K562 (cell line): ENCODE measurements around the gene MFSD2B. TPM values are rescaled to one million over a fixed set of nuclear protein-coding genes. Genes with fewer than 3 reads are reported as not detected.

ENCODE experiments used
- ATAC-seq: fragments of 200-7000 bp; cut with Tn5 transposase; 3 replicates; pipeline ENCODE4 v1.9.1; 2020; ENCODE audit warnings: moderate library complexity
- BruUV-seq: library from RNA; stranded (reverse); fragments of 400-500 nt; replicated peaks from 2 replicates; lab custom pipeline; 2021; lab: Mats Ljungman, UMichigan
- CTCF ChIA-PET: fragments of 300-600 bp; formaldehyde crosslinking; extraction: SDS; loops from one replicate; lab custom pipeline; 2021; ENCODE audit warnings: low intra/inter-chr PET ratio; lab: Yijun Ruan, JAX
- POLR2A ChIA-PET: fragments of 300-600, 350-650 bp; sonication (Branson Sonifier 250); formaldehyde crosslinking; extraction: SDS; loops from one replicate; lab custom pipeline; 2021; ENCODE audit warnings: antibody characterized with exemption, inconsistent platforms; lab: Yijun Ruan, JAX
- DNase-seq, 4 experiments: peaks; one replicate each; pipeline versions ENCODE4 v3.0.0 to v3.0.0-alpha.2; 2011 to 2018; ENCODE audit warnings: low spot score in 3 of 4, mixed read lengths in 3 of 4; ENCODE audit errors: extremely low read depth in 1 of 4
- FAIRE-seq: peaks from 2 replicates; lab custom pipeline; 2011; peaks lifted over from hg19 to GRCh38; lab: Jason Lieb, UNC
- H2AFZ ChIP-seq: 2 replicates; pipeline ENCODE4 v1.6.0; 2011; ENCODE audit warnings: low read depth, low read length, control low read depth, inconsistent platforms
- H3K27ac ChIP-seq: fragments of 200-600 bp; 3 replicates; pipeline ENCODE4 v1.8.0; 2011; ENCODE audit warnings: low read depth, mild to moderate bottlenecking, control low read depth, inconsistent platforms, low read length, moderate library complexity, mixed read lengths; ENCODE audit errors: extremely low read depth
- H3K27me3 ChIP-seq, 2 experiments: fragments of 300-600 bp in 1 of 2; 2 replicates in 1 of 2; 3 replicates in 1 of 2; pipeline versions ENCODE4 v1.6.0 to v1.8.0; 2011; ENCODE audit warnings: inconsistent platforms in 2 of 2, low read length in 2 of 2, mild to moderate bottlenecking in 1 of 2, mixed read lengths in 1 of 2, moderate library complexity in 1 of 2; ENCODE audit not compliant: control insufficient read depth in 2 of 2, insufficient read depth in 2 of 2
- H3K36me3 ChIP-seq: fragments of 300-600 bp; 3 replicates; pipeline ENCODE4 v1.8.0; 2011; ENCODE audit warnings: mild to moderate bottlenecking, low read length, inconsistent platforms; ENCODE audit not compliant: control insufficient read depth, insufficient read depth
- H3K4me1 ChIP-seq, 2 experiments: fragments of 200-600 bp in 1 of 2; replicated peaks in 1 of 2; 2 replicates in 1 of 2; 3 replicates in 1 of 2; pipeline versions ENCODE4 v1.5.1 to v1.8.0; 2011; ENCODE audit warnings: inconsistent platforms in 2 of 2, low read length in 2 of 2, mild to moderate bottlenecking in 1 of 2, mixed read lengths in 1 of 2, moderate library complexity in 1 of 2; ENCODE audit not compliant: control insufficient read depth in 2 of 2, insufficient read depth in 2 of 2
- H3K4me2 ChIP-seq: 2 replicates; pipeline ENCODE4 v1.6.1; 2011; ENCODE audit warnings: low read length, control low read depth, inconsistent platforms, mixed read lengths; ENCODE audit not compliant: insufficient read depth
- H3K4me3 ChIP-seq: fragments of 200-600 bp; sonication (generic), shearing (Covaris generic); 2 replicates; pipeline ENCODE4 v1.5.1; 2016; ENCODE audit warnings: control low read depth, inconsistent platforms
- H3K79me2 ChIP-seq: fragments of 200-600 bp; 3 replicates; pipeline ENCODE4 v1.8.0; 2011; ENCODE audit warnings: low read length, inconsistent platforms; ENCODE audit not compliant: control insufficient read depth, insufficient read depth
- H3K9ac ChIP-seq, 2 experiments: 2 replicates each; pipeline versions ENCODE4 v1.6.0 to v1.6.1; 2011; ENCODE audit warnings: low read depth in 2 of 2, low read length in 2 of 2, control low read depth in 1 of 2, inconsistent platforms in 1 of 2, mild to moderate bottlenecking in 1 of 2, mixed read lengths in 1 of 2; ENCODE audit not compliant: insufficient read depth in 1 of 2
- H3K9me1 ChIP-seq: one replicate; pipeline ENCODE4 v1.6.0; 2011; ENCODE audit warnings: inconsistent platforms, mild to moderate bottlenecking, low read length, moderate library complexity; ENCODE audit not compliant: control insufficient read depth, insufficient read depth
- H3K9me3 ChIP-seq: replicated peaks from 2 replicates; pipeline ENCODE4 v1.5.1; 2011; ENCODE audit warnings: low read depth, low read length, inconsistent platforms; ENCODE audit not compliant: control insufficient read depth, insufficient read depth
- H4K20me1 ChIP-seq: replicated peaks from 2 replicates; pipeline ENCODE4 v1.6.1; 2011; ENCODE audit warnings: low read length, inconsistent platforms, mixed read lengths; ENCODE audit not compliant: control insufficient read depth, insufficient read depth
- BCL6 ChIP-seq: fragments of 250-450 bp; sonication (Bioruptor Pico); IDR thresholded peaks from 2 replicates; pipeline ENCODE4 v1.4.0; 2020
- BHLHE40 ChIP-seq: IDR thresholded peaks from 2 replicates; pipeline ENCODE4 v1.6.1; 2011; ENCODE audit warnings: low read length, improper control_type of control experiment
- EGR1 ChIP-seq: fragments of 450-650 bp; conservative IDR thresholded peaks from 2 replicates; pipeline ENCODE4 v1.6.1; 2017; ENCODE audit warnings: mild to moderate bottlenecking
- ELF4 ChIP-seq: fragments of 450-650 bp; formaldehyde crosslinking; IDR thresholded peaks from 2 replicates; pipeline ENCODE4 v1.4.0; 2022; ENCODE audit warnings: missing genetic modification characterization
- GTF2B ChIP-seq: IDR thresholded peaks from 2 replicates; pipeline ENCODE4 v1.6.1; 2011; ENCODE audit not compliant: insufficient read length; ENCODE audit errors: extremely low read depth
- HMBOX1 ChIP-seq: sonication (generic); IDR thresholded peaks from 2 replicates; pipeline ENCODE4 v1.6.1; 2016
- HNRNPLL ChIP-seq: fragments of 200-400 bp; formaldehyde crosslinking; IDR thresholded peaks from 2 replicates; pipeline ENCODE4 v1.6.1; 2017; ENCODE audit warnings: low read length, low read depth, mild to moderate bottlenecking; ENCODE audit not compliant: poor library complexity, severe bottlenecking
- MTA1 ChIP-seq: fragments of 450-650 bp; IDR thresholded peaks from 2 replicates; pipeline ENCODE4 v1.6.1; 2017; ENCODE audit warnings: borderline replicate concordance
- NFRKB ChIP-seq: fragments of 450-650 bp; IDR thresholded peaks from 2 replicates; pipeline ENCODE4 v1.6.1; 2016; ENCODE audit warnings: low read depth
- NR1H2 ChIP-seq: sonication (generic); formaldehyde crosslinking; IDR thresholded peaks from 2 replicates; pipeline ENCODE4 v1.4.0; 2020; ENCODE audit warnings: mild to moderate bottlenecking, missing genetic modification reagents
- NR2F6 ChIP-seq: fragments of 450-650 bp; formaldehyde crosslinking; IDR thresholded peaks from 2 replicates; pipeline ENCODE4 v1.4.0; 2020; ENCODE audit warnings: mild to moderate bottlenecking
- RBM25 ChIP-seq: fragments of 200-400 bp; formaldehyde crosslinking; IDR thresholded peaks from 2 replicates; pipeline ENCODE4 v1.6.1; 2018; ENCODE audit warnings: low read length, low read depth, moderate library complexity; ENCODE audit not compliant: severe bottlenecking
- SMAD4 ChIP-seq: fragments of 250-450 bp; sonication (Bioruptor Pico); conservative IDR thresholded peaks from 2 replicates; pipeline ENCODE4 v1.8.0; 2021; ENCODE audit warnings: inconsistent platforms, mild to moderate bottlenecking, moderate library complexity
- ZNF512 ChIP-seq: IDR thresholded peaks from 2 replicates; pipeline ENCODE4 v1.6.1; 2016; ENCODE audit warnings: missing genetic modification characterization, missing compliant biosample characterization
- WGBS: fragments of 100-300 bp; shearing (Covaris generic); methylation state at CpG from one replicate; pipeline ENCODE4 v1.1.6; 2016; ENCODE audit warnings: low coverage, mixed read lengths; ENCODE audit not compliant: insufficient coverage; ENCODE audit errors: missing lambda C conversion rate; 5-methylcytosine and 5-hydroxymethylcytosine counted together
- in situ Hi-C: fragments of 300-500 bp; cut with MboI; formaldehyde crosslinking; loops from 4 replicates; pipeline ENCODE4 v1.15.0; 2018; ENCODE audit warnings: inconsistent platforms, mixed read lengths
- intact Hi-C: fragments of 100-400 bp; cut with micrococcal nuclease; formaldehyde crosslinking; loops from 2 replicates; pipeline ENCODE4 v1.14.2; 2022
- polyA plus RNA-seq, 8 experiments: library from polyadenylated mRNA; depleted of rRNA in 4 of 8; stranded (reverse) in 5 of 8; unstranded in 3 of 8; fragments of >200 nt; fragmentation: Nextera tagmentation in 2 of 8; fragmentation: Illumina TruSeq in 1 of 8; extraction: Ambion mirVana in 2 of 8; extraction: Trizol in 1 of 8; gene quantifications; 2 replicates each; pipeline versions ENCODE4 v1.2.1 to v1.2.3, GENCODE V29; 2011 to 2014; ENCODE audit warnings: inconsistent platforms in 1 of 8, missing spikeins in 1 of 8
- total RNA-seq, 7 experiments: library from RNA; depleted of rRNA in 6 of 7; stranded (reverse); fragments of >200 nt in 6 of 7; fragmentation: Illumina TruSeq in 2 of 7; extraction: Trizol in 2 of 7; gene quantifications; 2 replicates each; pipeline versions ENCODE4 v1.2.1 to v1.2.3, GENCODE V29; 2011 to 2021; ENCODE audit warnings: low replicate concordance in 1 of 7
- TF ChIP-seq, protein P1 (sequence below): sonication (generic); formaldehyde crosslinking; IDR thresholded peaks from 2 replicates; pipeline ENCODE4 v1.8.0; 2023; ENCODE audit warnings: mild to moderate bottlenecking, missing genetic modification reagents
- TF ChIP-seq, protein P2 (sequence below): fragments of 250-450 bp; sonication (Bioruptor Pico); IDR thresholded peaks from 2 replicates; pipeline ENCODE4 v1.8.0; 2021; ENCODE audit warnings: moderate library complexity, mild to moderate bottlenecking, inconsistent platforms

Gene MFSD2B
- total and polyA plus RNA-seq, 9 of the 15 experiments (the other 6 are each of a cell fraction or from before 2014, with no cell fraction given): 2.6 to 10.9 (median 6.8) TPM

GRCh38 chr2:24052951-24053350 is 43.1 kb downstream of the MFSD2B start:
- ChIA-PET POLR2A (interaction anchor here (0.6 to 1.7 kb wide), 4 partner anchors 13 to 1013 kb away, joined by 3 to 7 read pairs (median 4); partner anchors contain the start of gene SF3B6), CTCF (no interaction called here)
- no peak overlapping the region for H3K4me2 ChIP-seq
- FAIRE-seq: no peak
- intact Hi-C loops (no loop called here), in situ Hi-C loops (no loop called here)
- BruUV-seq: no TSS peak
- H3K27me3 ChIP-seq: peaks cover 10 to 11% of the 10 kb centered on the region in 2 experiments; a peak in 4 of 5 replicates
- no peak for ATAC-seq
- H3K9me1 ChIP-seq: no peaks in the 10 kb centered on the region
- H3K4me1 ChIP-seq: peaks cover 4 to 17% of the 10 kb centered on the region in 2 experiments; a peak in 4 of 5 replicates
- no peaks in the 10 kb centered on the region for H3K9me3 ChIP-seq
- H4K20me1 ChIP-seq: no peaks in the 10 kb centered on the region; the same call in 1 of the 2 replicates
- no peak overlapping the region for H3K9ac ChIP-seq
- H2AFZ ChIP-seq: no peak overlapping the region
- no peak for DNase-seq
- H3K36me3 ChIP-seq: no peaks in the 10 kb centered on the region
- no peak overlapping the region for H3K4me3 ChIP-seq
- H3K79me2 ChIP-seq: no peaks in the 10 kb centered on the region
- WGBS: 0% methylated on average over 1 of the region's 1 CpG
- no peak overlapping the region for H3K27ac ChIP-seq
- TF ChIP-seq BHLHE40: no peak
- TF ChIP-seq, protein P1, sequence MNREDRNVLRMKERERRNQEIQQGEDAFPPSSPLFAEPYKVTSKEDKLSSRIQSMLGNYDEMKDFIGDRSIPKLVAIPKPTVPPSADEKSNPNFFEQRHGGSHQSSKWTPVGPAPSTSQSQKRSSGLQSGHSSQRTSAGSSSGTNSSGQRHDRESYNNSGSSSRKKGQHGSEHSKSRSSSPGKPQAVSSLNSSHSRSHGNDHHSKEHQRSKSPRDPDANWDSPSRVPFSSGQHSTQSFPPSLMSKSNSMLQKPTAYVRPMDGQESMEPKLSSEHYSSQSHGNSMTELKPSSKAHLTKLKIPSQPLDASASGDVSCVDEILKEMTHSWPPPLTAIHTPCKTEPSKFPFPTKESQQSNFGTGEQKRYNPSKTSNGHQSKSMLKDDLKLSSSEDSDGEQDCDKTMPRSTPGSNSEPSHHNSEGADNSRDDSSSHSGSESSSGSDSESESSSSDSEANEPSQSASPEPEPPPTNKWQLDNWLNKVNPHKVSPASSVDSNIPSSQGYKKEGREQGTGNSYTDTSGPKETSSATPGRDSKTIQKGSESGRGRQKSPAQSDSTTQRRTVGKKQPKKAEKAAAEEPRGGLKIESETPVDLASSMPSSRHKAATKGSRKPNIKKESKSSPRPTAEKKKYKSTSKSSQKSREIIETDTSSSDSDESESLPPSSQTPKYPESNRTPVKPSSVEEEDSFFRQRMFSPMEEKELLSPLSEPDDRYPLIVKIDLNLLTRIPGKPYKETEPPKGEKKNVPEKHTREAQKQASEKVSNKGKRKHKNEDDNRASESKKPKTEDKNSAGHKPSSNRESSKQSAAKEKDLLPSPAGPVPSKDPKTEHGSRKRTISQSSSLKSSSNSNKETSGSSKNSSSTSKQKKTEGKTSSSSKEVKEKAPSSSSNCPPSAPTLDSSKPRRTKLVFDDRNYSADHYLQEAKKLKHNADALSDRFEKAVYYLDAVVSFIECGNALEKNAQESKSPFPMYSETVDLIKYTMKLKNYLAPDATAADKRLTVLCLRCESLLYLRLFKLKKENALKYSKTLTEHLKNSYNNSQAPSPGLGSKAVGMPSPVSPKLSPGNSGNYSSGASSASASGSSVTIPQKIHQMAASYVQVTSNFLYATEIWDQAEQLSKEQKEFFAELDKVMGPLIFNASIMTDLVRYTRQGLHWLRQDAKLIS (CRISPR knock-in tag): no peak
- TF ChIP-seq ZNF512 (tag): no peak
- no peak for TF ChIP-seq RBM25
- no peak for TF ChIP-seq NFRKB
- no peak for TF ChIP-seq BCL6 (CRISPR knock-in tag)
- TF ChIP-seq ELF4: no peak
- no peak for TF ChIP-seq EGR1
- no peak for TF ChIP-seq GTF2B
- TF ChIP-seq NR1H2 (CRISPR knock-in tag): no peak
- TF ChIP-seq, protein P2, sequence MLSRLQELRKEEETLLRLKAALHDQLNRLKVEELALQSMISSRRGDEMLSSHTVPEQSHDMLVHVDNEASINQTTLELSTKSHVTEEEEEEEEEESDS (CRISPR knock-in tag): no peak
- no peak for TF ChIP-seq HNRNPLL
- no peak for TF ChIP-seq HMBOX1
- no peak for TF ChIP-seq SMAD4
- no peak for TF ChIP-seq MTA1
- no peak for TF ChIP-seq NR2F6 (CRISPR knock-in tag)
